ENCODE data around the gene KLHL40. TPM values are rescaled to one million over a fixed set of nuclear protein-coding genes. Genes with fewer than 3 reads are reported as not detected.
A peak's percentile ranks its signal among the peaks of the same experiment; 100 is the strongest.

Gene KLHL40
- total and polyA plus RNA-seq, 4 donors: 0.05 TPM; not detected in 3

GRCh38 chr3:42666022-42666421 is 19.3 kb upstream of the KLHL40 start:
- peak overlapping the region in 1 of 2 donors; percentile 47 for H3K27ac ChIP-seq (ENCODE audit: low read depth in 1 of 2, low read length in 1 of 2)
- DNase-seq (peak in 1 of 3 donors; percentile 8), ATAC-seq (ENCODE audit: insufficient read depth, low FRiP score) (no peak)
- WGBS, 2 donors: 76 to 84% methylated on average over 8 of the region's 8 CpGs
- H3K36me3 ChIP-seq (ENCODE audit: control insufficient read depth in 4 of 4, insufficient read depth in 4 of 4, low read length in 4 of 4): no peaks in the 10 kb centered on the region
- H3K4me3 ChIP-seq: no peak overlapping the region
- H3K9me3 ChIP-seq (ENCODE audit: control insufficient read depth in 4 of 4, insufficient read depth in 3 of 4, low read length in 3 of 4): peaks cover 0 to 6% (median 1%) of the 10 kb centered on the region in 4 donors
- no peak overlapping the region for H3K9ac ChIP-seq (ENCODE audit: insufficient read depth in 1 of 2, low read length in 2 of 2)
- TF ChIP-seq CTCF (IDR thresholded peaks at IDR 0.05; ENCODE audit: control extremely low read depth, extremely low read depth): no peak
- H3K27me3 ChIP-seq (ENCODE audit: control insufficient read depth in 3 of 3, insufficient read depth in 3 of 3, low read length in 2 of 3): no peaks in the 10 kb centered on the region
- H3K4me1 ChIP-seq (ENCODE audit: control insufficient read depth in 5 of 5, insufficient read depth in 5 of 5, low read length in 5 of 5): peaks cover 0 to 7% (median 0%) of the 10 kb centered on the region in 5 donors

GRCh38 chr3:42666577-42666998 is 18.7 kb upstream of the KLHL40 start:
- 71 to 76% methylated on average over 4 of the region's 4 CpGs for WGBS, 2 donors
- Histone ChIP-seq H3K9ac (ENCODE audit: insufficient read depth in 1 of 2, low read length in 2 of 2) (no peak overlapping the region), H3K4me3 (no peak overlapping the region), H3K27ac (ENCODE audit: low read depth in 1 of 2, low read length in 1 of 2) (peak overlapping the region in 1 of 2 donors; percentile 47), H3K9me3 (ENCODE audit: control insufficient read depth in 4 of 4, insufficient read depth in 3 of 4, low read length in 3 of 4) (peaks cover 0 to 6% (median 1%) of the 10 kb centered on the region in 4 donors), H3K27me3 (ENCODE audit: control insufficient read depth in 3 of 3, insufficient read depth in 3 of 3, low read length in 2 of 3) (no peaks in the 10 kb centered on the region), H3K4me1 (ENCODE audit: control insufficient read depth in 5 of 5, insufficient read depth in 5 of 5, low read length in 5 of 5) (peaks cover 0 to 7% (median 0%) of the 10 kb centered on the region in 5 donors), H3K36me3 (ENCODE audit: control insufficient read depth in 4 of 4, insufficient read depth in 4 of 4, low read length in 4 of 4) (no peaks in the 10 kb centered on the region)
- no peak for DNase-seq
- ATAC-seq (ENCODE audit: insufficient read depth, low FRiP score): no peak
- no peak for TF ChIP-seq CTCF (IDR thresholded peaks at IDR 0.05; ENCODE audit: control extremely low read depth, extremely low read depth)

GRCh38 chr3:42667096-42667522 is 18.2 kb upstream of the KLHL40 start:
- Histone ChIP-seq H3K4me3 (no peak overlapping the region), H3K27ac (ENCODE audit: low read depth in 1 of 2, low read length in 1 of 2) (peak overlapping the region in 1 of 2 donors; percentile 47), H3K4me1 (ENCODE audit: control insufficient read depth in 5 of 5, insufficient read depth in 5 of 5, low read length in 5 of 5) (peaks cover 0 to 7% (median 0%) of the 10 kb centered on the region in 5 donors), H3K9me3 (ENCODE audit: control insufficient read depth in 4 of 4, insufficient read depth in 3 of 4, low read length in 3 of 4) (peaks cover 0 to 6% (median 1%) of the 10 kb centered on the region in 4 donors), H3K27me3 (ENCODE audit: control insufficient read depth in 3 of 3, insufficient read depth in 3 of 3, low read length in 2 of 3) (no peaks in the 10 kb centered on the region), H3K9ac (ENCODE audit: insufficient read depth in 1 of 2, low read length in 2 of 2) (no peak overlapping the region), H3K36me3 (ENCODE audit: control insufficient read depth in 4 of 4, insufficient read depth in 4 of 4, low read length in 4 of 4) (no peaks in the 10 kb centered on the region)
- no peak for ATAC-seq (ENCODE audit: insufficient read depth, low FRiP score)
- no peak for DNase-seq
- no peak for TF ChIP-seq CTCF (IDR thresholded peaks at IDR 0.05; ENCODE audit: control extremely low read depth, extremely low read depth)
- WGBS, 2 donors: 70 to 84% methylated on average over 7 of the region's 7 CpGs
